T-cell (primary cell): Measurements from ENCODE around the gene PODXL2. TPM values are rescaled to one million over a fixed set of nuclear protein-coding genes. Genes with fewer than 3 reads are reported as not detected.
A peak's percentile ranks its signal among the peaks of the same experiment; 100 is the strongest.

ENCODE experiments used
- ATAC-seq, 4 experiments: fragments of 200-7000 bp in 3 of 4; fragments of 150-1000 bp in 1 of 4; cut with Tn5 transposase; replicated peaks in 1 of 4; 1 replicate in 3 of 4; 2 replicates in 1 of 4; pipeline ENCODE4 v1.10.0; 2021; ENCODE audit warnings: moderate library complexity in 3 of 4, mild to moderate bottlenecking in 2 of 4, moderate number of reproducible peaks in 1 of 4
- CTCF ChIA-PET, 2 donors: fragments of 300-600 bp; sonication (Branson Sonifier 250); formaldehyde crosslinking; loops; one replicate each; lab custom pipeline; 2022; ENCODE audit warnings: antibody characterized with exemption in 2 of 2; lab: Charles Lee
- POLR2A ChIA-PET, 2 donors: fragments of 300-600 bp; sonication (Branson Sonifier 250); formaldehyde crosslinking; loops; one replicate each; lab custom pipeline; 2022; ENCODE audit warnings: antibody characterized with exemption in 2 of 2; lab: Charles Lee
- DNase-seq, 35 experiments: peaks; one replicate each; pipeline versions ENCODE4 v3.0.0 to v3.0.0-alpha.2; 2013 to 2023
- H3K27ac ChIP-seq: one replicate; pipeline ENCODE4 v1.5.1; 2013; ENCODE audit warnings: low read length
- H3K27me3 ChIP-seq, 2 experiments: replicated peaks in 1 of 2; 1 replicate in 1 of 2; 2 replicates in 1 of 2; pipeline versions ENCODE4 v1.6.1 to v1.7.0; 2013; ENCODE audit warnings: low read length in 1 of 2, mixed read lengths in 1 of 2; ENCODE audit not compliant: control insufficient read depth in 2 of 2, insufficient read depth in 2 of 2; ENCODE audit errors: extremely low read depth in 1 of 2
- H3K36me3 ChIP-seq, 2 donors: 1 replicate in 1 of 2; 2 replicates in 1 of 2; pipeline versions ENCODE4 v1.6.1 to v1.7.0; 2013; ENCODE audit warnings: low read length in 1 of 2; ENCODE audit not compliant: control insufficient read depth in 2 of 2, insufficient read depth in 1 of 2; ENCODE audit errors: extremely low read depth in 1 of 2
- H3K4me1 ChIP-seq, 2 experiments: 1 replicate in 1 of 2; 2 replicates in 1 of 2; pipeline versions ENCODE4 v1.6.1 to v1.7.0; 2013; ENCODE audit warnings: low read length in 2 of 2, mixed read lengths in 1 of 2; ENCODE audit not compliant: insufficient read depth in 2 of 2, control insufficient read depth in 1 of 2; ENCODE audit errors: extremely low read depth in 1 of 2
- H3K4me3 ChIP-seq, 2 donors: 1 replicate in 1 of 2; 2 replicates in 1 of 2; pipeline versions ENCODE4 v1.5.1 to v1.7.0; 2013; ENCODE audit warnings: mild to moderate bottlenecking in 2 of 2, low read length in 1 of 2, moderate library complexity in 1 of 2; ENCODE audit not compliant: control insufficient read depth in 1 of 2; ENCODE audit errors: extremely low read depth in 1 of 2
- H3K9me3 ChIP-seq: 2 replicates; pipeline ENCODE4 v1.7.0; 2013
- H3K27ac Mint-ChIP-seq, 2 donors: one replicate each; pipeline ENCODE4 v1.8.0; 2020 to 2021; ENCODE audit warnings: mild to moderate bottlenecking in 2 of 2, mixed read lengths in 2 of 2
- H3K27me3 Mint-ChIP-seq, 2 donors: one replicate each; pipeline ENCODE4 v1.8.0; 2021 to 2022; ENCODE audit warnings: mixed read lengths in 2 of 2
- H3K36me3 Mint-ChIP-seq: one replicate; pipeline ENCODE4 v1.8.0; 2021; ENCODE audit warnings: mixed read lengths
- H3K4me1 Mint-ChIP-seq, 3 donors: one replicate each; pipeline ENCODE4 v1.8.0; 2020 to 2022; ENCODE audit warnings: mixed read lengths in 3 of 3, mild to moderate bottlenecking in 1 of 3
- H3K4me3 Mint-ChIP-seq, 3 donors: one replicate each; pipeline ENCODE4 v1.8.0; 2020 to 2022; ENCODE audit warnings: mild to moderate bottlenecking in 3 of 3, mixed read lengths in 3 of 3, moderate library complexity in 3 of 3
- H3K9me3 Mint-ChIP-seq, 3 donors: one replicate each; pipeline ENCODE4 v1.8.0; 2020 to 2022; ENCODE audit warnings: mixed read lengths in 3 of 3
- WGBS: methylation state at CpG from one replicate; pipeline ENCODE4 v1.1.5; 2013; ENCODE audit warnings: missing lambda C conversion rate; ENCODE audit not compliant: insufficient coverage; 5-methylcytosine and 5-hydroxymethylcytosine counted together
- total RNA-seq, 35 experiments: library from RNA in 6 of 35; stranded (reverse) in 6 of 35; fragments of 120-200 nt in 1 of 35; gene quantifications; one replicate each; pipeline versions ENCODE4 v1.2.1 to v1.2.4 and lab custom pipeline; 2013 to 2026

Gene PODXL2
- total RNA-seq, 5 donors from 2014 or later (not counting 1 experiment from before 2014, with no cell fraction given): 2.0 to 4.7 (median 4.2) TPM

DNA sequence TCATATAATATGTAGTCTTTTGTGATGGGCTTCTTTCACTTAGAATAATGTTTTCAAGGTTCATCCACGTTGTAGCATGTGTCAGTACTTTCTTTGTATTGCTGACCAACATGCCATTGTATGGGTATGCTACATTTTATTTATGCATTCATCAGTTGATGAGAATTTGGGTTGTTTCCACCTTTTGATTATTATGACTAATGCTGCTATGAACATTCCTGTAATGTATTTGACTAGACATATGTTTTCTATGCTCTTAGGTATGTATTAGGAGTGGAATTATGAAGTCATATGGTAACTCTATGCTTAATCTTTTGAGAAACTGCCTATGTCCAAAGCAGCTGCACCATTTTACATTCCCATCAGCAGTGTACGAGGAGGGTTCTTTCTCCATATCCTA is 3.2 kb upstream of the PODXL2 start:
- no peak overlapping the region for H3K4me3 Mint-ChIP-seq
- ChIA-PET CTCF (interaction anchor here (0.5 to 0.6 kb wide), 3 partner anchors 17 to 29 kb away, joined by 3 read pairs; no protein-coding TSS in a partner anchor), POLR2A (no interaction called here)
- no peaks in the 10 kb centered on the region for H3K9me3 Mint-ChIP-seq
- ATAC-seq (no peak), DNase-seq (no peak)
- Histone ChIP-seq H3K27me3 (peaks cover 5 to 16% of the 10 kb centered on the region in 2 experiments), H3K4me1 (peaks cover 11 to 27% of the 10 kb centered on the region in 2 experiments), H3K4me3 (no peak overlapping the region), H3K27ac (no peak overlapping the region), H3K9me3 (no peaks in the 10 kb centered on the region), H3K36me3 (peaks cover 9 to 10% of the 10 kb centered on the region in 2 donors)
- H3K27ac Mint-ChIP-seq: peak overlapping the region in 1 of 2 donors; percentile 10
- H3K4me1 Mint-ChIP-seq: peaks cover 20 to 33% (median 32%) of the 10 kb centered on the region in 3 donors
- peaks cover 7 to 16% of the 10 kb centered on the region in 2 donors for H3K27me3 Mint-ChIP-seq
- H3K36me3 Mint-ChIP-seq: peaks cover 17% of the 10 kb centered on the region
- WGBS: no CpG with 5 or more reads among the region's 2 CpGs

DNA sequence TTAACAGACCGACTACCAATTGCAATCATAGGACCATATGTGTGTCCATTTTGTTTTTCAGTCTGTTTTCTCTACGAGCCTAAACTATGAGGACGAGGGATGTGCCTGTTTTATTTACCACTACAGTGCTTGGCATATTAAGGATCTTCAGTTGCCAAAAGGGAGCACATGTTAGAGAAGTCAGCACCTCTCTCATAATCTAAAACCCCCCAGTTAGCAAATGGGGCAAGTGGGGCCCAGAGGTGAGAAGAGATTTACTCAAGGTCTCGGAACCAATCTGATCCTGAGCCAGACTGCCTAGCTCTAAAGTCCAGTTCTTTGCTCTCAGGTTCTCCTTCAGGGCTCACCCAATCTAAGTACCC is 578 bp upstream of the PODXL2 start:
- H3K4me3 ChIP-seq: peak overlapping the region in 1 of 2 donors; percentile 32
- WGBS: no CpG with 5 or more reads among the region's 4 CpGs

DNA sequence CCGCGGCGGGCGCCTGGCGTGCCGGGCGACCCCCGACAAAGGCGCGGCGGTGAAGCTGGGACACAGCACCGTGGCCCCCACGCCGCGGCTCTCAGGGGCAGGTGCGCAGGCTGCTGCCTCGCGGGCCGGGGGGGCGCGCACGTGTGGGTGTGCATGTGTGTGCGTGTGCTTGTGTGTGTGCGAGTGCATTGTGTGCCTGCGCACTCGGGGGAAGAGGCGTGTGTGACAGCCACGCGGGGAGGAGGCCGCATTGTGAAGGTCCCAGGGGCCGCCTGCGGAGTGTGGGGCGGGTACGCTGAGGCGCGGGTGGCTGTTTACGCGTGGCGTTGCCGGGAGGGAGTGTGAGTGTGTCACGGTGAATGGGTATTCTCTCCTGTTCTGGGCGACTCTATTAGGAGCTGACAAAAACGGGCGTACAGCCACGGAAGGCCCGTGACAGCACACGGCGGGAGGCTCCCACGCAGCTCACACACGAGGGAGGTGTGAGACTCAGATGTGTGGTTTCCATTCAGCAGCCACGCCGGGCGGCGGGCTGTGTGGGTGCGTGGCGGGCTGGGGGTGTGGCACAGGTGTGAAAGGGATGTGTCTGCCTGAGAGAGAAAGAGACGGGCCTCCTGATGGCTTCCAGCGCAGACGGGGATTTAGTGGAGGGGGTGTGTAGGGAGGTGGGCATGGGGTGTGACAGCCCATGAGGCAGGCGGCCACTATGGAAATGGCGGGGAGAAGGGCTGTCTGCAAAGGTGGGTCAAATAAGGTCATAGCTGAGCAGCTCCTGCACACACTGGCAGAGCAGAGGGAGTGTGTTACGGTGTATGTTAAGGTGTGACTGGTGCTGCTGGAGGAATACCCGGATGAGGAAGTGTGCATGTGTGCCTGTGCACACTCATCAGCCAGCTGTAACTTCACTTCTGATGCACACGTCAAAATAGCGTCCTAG is 750 bp downstream of the PODXL2 start:
- Histone ChIP-seq H3K27ac (no peak overlapping the region), H3K4me3 (peak overlapping the region; percentile 47 to 64), H3K36me3 (no peaks in the 10 kb centered on the region), H3K9me3 (no peaks in the 10 kb centered on the region), H3K27me3 (peaks cover 5 to 28% of the 10 kb centered on the region in 2 experiments), H3K4me1 (peaks cover 11 to 28% of the 10 kb centered on the region in 2 experiments)
- POLR2A ChIA-PET: no interaction called here
- WGBS: 10% methylated on average over 54 of the region's 65 CpGs
- DNase-seq (peak in 30 of 35 experiments; percentile 13 to 67 (median 28)), ATAC-seq (peak; percentile 50 to 63 (median 57))
- Mint-ChIP-seq H3K36me3 (no peaks in the 10 kb centered on the region), H3K27me3 (peaks cover 16 to 39% of the 10 kb centered on the region in 2 donors), H3K4me3 (peak overlapping the region; percentile 84 to 96 (median 85)), H3K27ac (peak overlapping the region; percentile 25 to 52), H3K9me3 (no peaks in the 10 kb centered on the region), H3K4me1 (peaks cover 24 to 38% (median 38%) of the 10 kb centered on the region in 3 donors)
- CTCF ChIA-PET: no interaction called here

More for the DNA sequence above, 578 bp upstream of the PODXL2 start:
- Histone ChIP-seq H3K4me1 (peaks cover 11 to 28% of the 10 kb centered on the region in 2 experiments), H3K27me3 (peaks cover 5 to 28% of the 10 kb centered on the region in 2 experiments), H3K9me3 (no peaks in the 10 kb centered on the region), H3K36me3 (no peaks in the 10 kb centered on the region), H3K27ac (no peak overlapping the region)
- peak overlapping the region; percentile 78 to 83 (median 80) for H3K4me3 Mint-ChIP-seq
- DNase-seq (no peak), ATAC-seq (peak in 1 of 4 experiments; percentile 3)
- H3K36me3 Mint-ChIP-seq: no peaks in the 10 kb centered on the region
- no peaks in the 10 kb centered on the region for H3K9me3 Mint-ChIP-seq
- H3K27me3 Mint-ChIP-seq: peaks cover 13 to 32% of the 10 kb centered on the region in 2 donors
- CTCF ChIA-PET: interaction anchor here in 1 of 2 donors (0.6 kb wide), 1 partner anchor 89 kb away, joined by 8 read pairs; no protein-coding TSS in a partner anchor
- H3K4me1 Mint-ChIP-seq: peaks cover 24 to 38% (median 38%) of the 10 kb centered on the region in 3 donors
- POLR2A ChIA-PET: no interaction called here
- peak overlapping the region in 1 of 2 donors; percentile 22 for H3K27ac Mint-ChIP-seq

DNA sequence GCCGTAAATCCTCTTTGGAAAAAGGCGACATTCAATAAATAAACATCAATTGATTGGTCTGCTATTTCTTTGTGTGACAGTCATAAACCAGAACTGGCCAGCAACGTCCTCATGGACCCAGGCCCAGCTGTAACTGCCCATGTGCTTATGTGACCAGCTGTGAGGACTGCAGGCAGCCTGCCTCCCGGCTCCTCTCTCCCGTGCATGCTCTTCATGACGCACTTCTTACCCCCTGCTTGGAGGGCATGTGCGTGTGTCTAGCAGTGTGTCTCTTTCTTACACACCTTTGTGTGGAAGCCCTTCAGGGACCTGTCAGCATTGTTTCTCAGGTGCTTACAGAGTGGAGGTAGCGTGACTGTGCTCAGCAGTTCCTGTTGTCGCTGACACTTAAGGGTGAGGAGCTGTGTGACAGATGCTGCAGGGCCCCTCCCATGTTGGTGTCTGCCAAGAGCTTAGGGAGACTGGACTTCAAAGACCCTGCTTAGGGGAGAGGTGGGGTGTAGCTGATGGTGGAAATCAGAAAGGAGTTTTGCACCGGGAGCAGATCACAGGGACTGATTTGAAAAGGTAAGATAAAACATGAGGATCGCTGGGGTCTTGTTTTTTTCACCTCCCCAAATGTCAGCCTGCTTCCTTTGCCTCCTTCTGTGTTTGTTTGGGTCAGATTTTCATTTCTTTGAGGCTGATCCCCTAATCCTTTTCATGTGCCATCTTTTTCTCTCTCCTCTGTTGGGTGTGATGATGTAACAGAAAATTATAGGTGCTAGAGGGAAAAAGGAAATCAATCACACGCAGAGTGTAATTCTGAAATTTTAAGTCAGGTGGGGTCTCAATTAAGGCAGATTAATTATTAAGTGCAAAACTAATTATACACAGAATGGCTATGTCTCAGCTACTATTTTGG is 2.1 kb downstream of the PODXL2 start:
- H3K9me3 ChIP-seq: no peaks in the 10 kb centered on the region
- no peak overlapping the region for H3K4me3 ChIP-seq
- Mint-ChIP-seq H3K9me3 (no peaks in the 10 kb centered on the region), H3K4me3 (peak overlapping the region in 2 of 3 donors; percentile 60 to 96), H3K27ac (no peak overlapping the region), H3K4me1 (peaks cover 24 to 38% (median 36%) of the 10 kb centered on the region in 3 donors), H3K36me3 (no peaks in the 10 kb centered on the region), H3K27me3 (peaks cover 20 to 46% of the 10 kb centered on the region in 2 donors)
- WGBS: 94% methylated on average over 7 of the region's 12 CpGs
- H3K4me1 ChIP-seq: peaks cover 11 to 28% of the 10 kb centered on the region in 2 experiments
- ATAC-seq: no peak
- H3K36me3 ChIP-seq: no peaks in the 10 kb centered on the region
- POLR2A ChIA-PET: no interaction called here
- H3K27ac ChIP-seq: no peak overlapping the region
- no peak for DNase-seq
- peaks cover 5 to 28% of the 10 kb centered on the region in 2 experiments for H3K27me3 ChIP-seq
- CTCF ChIA-PET: no interaction called here

DNA sequence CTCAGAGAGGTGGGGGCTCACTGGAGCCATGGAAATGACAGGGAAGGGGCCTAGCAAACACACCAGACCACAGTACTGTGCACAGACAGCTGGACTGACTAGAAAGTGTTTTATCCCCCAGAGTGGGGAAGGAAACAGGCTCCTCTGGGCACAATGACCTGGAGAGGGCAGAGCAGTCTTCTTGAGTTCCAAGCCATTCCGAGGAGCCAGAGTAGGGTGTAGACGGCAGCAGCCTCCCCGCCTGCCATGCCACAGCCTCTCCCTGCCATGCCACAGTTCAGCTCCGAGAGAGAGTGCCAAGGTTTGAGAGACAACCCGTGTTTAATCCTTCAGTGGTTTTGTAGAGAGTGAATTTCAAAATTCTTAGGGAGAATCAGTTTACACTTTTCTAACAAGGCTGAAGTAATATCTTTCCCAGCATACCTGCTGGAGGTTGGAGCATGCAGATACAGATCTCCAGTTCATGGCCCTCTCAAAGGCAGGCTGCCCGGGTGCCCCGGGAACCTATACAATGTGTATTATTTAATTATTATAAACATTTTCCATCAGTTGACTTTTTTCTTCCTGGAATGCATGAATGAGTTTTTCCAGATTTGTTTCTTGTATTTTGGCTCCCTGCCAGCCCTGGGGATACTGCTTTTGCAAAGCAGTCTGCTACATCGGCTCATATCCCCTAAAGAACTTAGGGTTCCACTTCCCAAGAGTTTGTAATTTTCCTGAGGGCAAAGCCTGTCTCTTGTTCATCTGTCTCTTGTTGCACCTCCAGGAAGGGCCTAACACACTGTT is 3.2 kb downstream of the PODXL2 start:
- Mint-ChIP-seq H3K27me3 (peaks cover 21 to 46% of the 10 kb centered on the region in 2 donors), H3K4me1 (peaks cover 20 to 27% (median 25%) of the 10 kb centered on the region in 3 donors), H3K4me3 (no peak overlapping the region), H3K9me3 (no peaks in the 10 kb centered on the region), H3K36me3 (no peaks in the 10 kb centered on the region), H3K27ac (no peak overlapping the region)
- Histone ChIP-seq H3K4me1 (peaks cover 12 to 22% of the 10 kb centered on the region in 2 experiments), H3K27me3 (peaks cover 5 to 28% of the 10 kb centered on the region in 2 experiments), H3K36me3 (no peaks in the 10 kb centered on the region), H3K9me3 (no peaks in the 10 kb centered on the region), H3K4me3 (no peak overlapping the region), H3K27ac (no peak overlapping the region)
- POLR2A ChIA-PET: no interaction called here
- DNase-seq (no peak), ATAC-seq (no peak)
- 100% methylated on average over 2 of the region's 8 CpGs for WGBS
- CTCF ChIA-PET: no interaction called here
